Renal pelvis (tissue), 4 donors: ENCODE measurements around the gene PRDM16. TPM values are rescaled to one million over a fixed set of nuclear protein-coding genes. Genes with fewer than 3 reads are reported as not detected.

ENCODE experiments used
- DNase-seq: peaks from one replicate; pipeline ENCODE4 v3.0.0-alpha.2; 2013
- polyA plus RNA-seq, 3 donors: library from polyadenylated mRNA; unstranded; fragments of 120-200 nt; gene quantifications; one replicate each; pipeline ENCODE4 v1.2.1, GENCODE V29; 2013; ENCODE audit not compliant: insufficient read length in 3 of 3

The PRDM16 gene
- polyA plus RNA-seq, 3 donors, result 7.2 to 9.6 (median 9.3) TPM

GRCh38 chr1:3101124-3101939 is 32.3 kb downstream of the PRDM16 start:
- DNase-seq, result no peak

- DNase-seq, result no peak
Measured at GRCh38 chr1:3102641-3103040, 33.6 kb downstream of the PRDM16 start.

DNA sequence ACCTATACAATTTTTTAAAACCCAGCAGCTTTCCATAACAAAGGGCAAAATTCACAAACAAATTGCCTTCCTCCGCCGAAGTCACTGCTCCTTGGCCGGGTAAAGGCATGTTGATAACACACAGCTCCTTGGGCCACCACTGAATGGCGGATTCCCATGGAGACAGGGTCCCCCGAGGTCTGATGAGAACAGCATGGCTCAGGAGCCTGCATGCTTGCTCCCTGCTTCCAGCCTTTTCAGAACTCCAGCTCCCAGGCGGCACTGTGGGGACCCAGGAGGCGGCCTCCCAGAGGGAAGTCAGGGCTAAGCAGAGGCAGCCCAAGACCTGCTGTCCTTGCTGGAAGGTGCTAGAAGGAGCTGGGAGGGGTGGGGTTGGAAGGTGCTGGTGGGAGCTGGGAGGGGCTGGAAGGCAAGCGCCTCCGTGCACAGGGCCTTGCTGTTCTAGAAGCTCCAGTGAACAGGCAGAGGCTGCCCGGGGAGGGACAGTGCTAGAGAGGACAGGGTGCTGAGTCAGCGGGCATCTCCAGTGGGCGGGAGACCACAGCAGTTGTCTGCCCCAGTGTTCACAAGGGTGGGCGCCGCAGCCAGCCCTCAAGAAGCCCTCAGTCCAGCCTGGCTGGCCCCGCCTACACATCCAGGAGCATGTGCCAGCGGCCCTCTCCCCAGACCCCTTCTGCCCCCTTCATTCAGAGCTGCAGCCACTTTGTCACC is 35.1 kb downstream of the PRDM16 start:
- no peak for DNase-seq

DNA sequence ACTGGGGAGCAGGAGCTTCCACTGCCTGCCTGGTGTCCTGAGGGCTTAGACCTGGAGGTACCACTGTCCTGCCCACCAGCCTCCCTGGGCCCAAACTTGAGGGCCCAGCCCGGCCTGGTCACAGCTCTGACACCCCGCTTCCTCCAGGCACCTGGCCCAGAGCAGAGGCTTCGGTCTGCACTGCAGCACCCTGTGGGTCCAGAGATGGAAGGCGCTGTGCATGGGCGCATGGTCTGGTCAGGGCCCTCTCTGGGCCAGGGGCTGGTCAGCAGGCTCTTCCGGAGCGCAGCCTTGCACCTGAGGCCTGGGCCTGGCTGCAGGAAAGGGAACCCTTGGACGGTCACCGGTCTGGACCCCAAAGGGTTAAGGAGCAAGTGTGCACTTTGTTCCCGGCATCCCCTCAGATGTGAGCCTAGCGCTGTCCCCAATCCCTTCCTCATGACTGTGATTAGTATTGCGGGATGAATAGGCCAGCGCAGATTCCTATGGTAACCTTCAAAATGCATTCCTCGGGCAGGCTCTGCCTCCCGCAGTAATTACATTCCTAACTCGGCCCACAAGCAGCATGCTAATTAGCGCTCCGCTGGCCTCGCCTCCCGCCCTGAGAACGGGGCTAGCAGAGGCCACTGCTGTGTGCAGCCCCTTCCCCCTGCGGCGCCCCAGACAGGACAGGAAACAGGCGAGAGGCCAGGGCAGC is 36.3 kb downstream of the PRDM16 start:
- peak; percentile 64 for DNase-seq

GRCh38 chr1:3106216-3106615 is 37.2 kb downstream of the PRDM16 start:
- no peak for DNase-seq

- DNase-seq, result no peak
Measured at GRCh38 chr1:3107201-3107600, 38.2 kb downstream of the PRDM16 start.

GRCh38 chr1:3109355-3109754 is 40.4 kb downstream of the PRDM16 start:
- DNase-seq, result no peak

GRCh38 chr1:3111348-3112021 is 42.5 kb downstream of the PRDM16 start:
- peak; percentile 74 for DNase-seq

GRCh38 chr1:3112526-3112925 is 43.5 kb downstream of the PRDM16 start:
- DNase-seq, result no peak

- DNase-seq, result no peak
Measured at GRCh38 chr1:3113047-3113740, 44.2 kb downstream of the PRDM16 start.

- no peak for DNase-seq
Measured at GRCh38 chr1:3113741-3114056, 44.7 kb downstream of the PRDM16 start.

DNA sequence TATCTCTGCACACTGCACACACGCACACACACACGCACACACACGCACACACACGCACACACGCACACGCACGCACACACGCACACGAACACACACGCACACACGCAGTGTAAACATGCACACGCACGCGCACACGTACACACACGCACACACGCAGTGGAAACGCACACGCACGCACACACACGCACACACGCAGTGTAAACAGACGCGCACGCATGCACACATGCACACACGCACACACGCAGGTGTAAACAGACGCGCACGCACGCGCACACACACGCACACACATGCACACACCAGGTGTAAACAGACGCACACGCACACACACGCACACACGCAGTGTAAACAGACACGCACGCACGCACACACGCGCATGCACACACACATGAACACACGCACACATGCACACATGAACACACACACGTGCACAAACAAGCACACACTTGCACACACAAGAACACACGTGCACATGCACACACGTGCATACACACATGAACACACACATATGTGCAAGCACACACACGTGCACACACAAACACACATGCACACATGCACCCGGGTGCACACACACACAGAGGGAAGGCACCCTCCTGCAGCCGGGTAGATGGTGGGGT is 45.2 kb downstream of the PRDM16 start:
- no peak for DNase-seq

GRCh38 chr1:3114846-3115245 is 45.8 kb downstream of the PRDM16 start:
- no peak for DNase-seq

DNA sequence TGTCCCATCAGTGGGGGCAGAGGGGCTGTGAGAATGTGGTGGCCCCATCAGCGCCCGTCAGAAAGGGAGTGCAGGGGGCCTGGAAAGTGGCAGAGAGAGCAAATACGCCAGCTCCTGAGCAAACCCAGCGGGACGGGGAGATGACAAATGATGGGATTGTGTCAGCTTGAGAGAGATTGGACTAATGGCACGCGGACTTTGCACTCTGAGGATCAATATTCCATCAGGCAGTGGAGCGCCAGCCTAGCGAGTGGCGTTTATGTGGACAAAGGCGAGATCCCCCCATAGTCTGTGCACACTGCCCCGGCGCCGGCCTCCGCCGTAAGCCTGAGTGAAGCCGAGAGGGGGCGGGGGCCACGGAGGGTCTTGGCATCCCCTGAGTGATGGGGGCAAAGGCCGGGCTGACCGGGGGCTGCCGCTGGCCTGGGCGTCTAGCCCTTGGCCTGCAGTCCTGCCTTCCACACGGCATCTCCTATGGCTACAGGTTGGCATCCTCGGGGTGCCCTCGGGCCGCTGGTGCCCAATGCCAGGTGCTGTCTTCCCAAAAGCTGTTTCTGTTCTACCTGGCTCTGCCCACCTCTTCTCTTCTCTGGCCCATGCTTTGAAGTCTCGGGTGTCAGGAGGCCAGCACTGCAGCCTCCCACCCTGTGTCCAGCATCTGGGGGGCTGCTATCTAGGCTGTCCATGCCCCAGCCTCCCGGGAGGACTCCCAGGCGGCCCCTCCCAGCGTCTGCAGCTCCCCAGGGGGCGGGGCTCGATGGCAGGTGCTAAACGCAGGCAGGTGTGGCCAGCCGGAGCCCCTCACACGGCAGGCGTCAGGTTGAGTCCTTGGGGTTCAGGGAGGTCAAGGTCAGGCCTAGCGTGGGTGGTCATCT is 46.5 kb downstream of the PRDM16 start:
- no peak for DNase-seq

GRCh38 chr1:3116150-3116510 is 47.1 kb downstream of the PRDM16 start:
- DNase-seq, result no peak

DNA sequence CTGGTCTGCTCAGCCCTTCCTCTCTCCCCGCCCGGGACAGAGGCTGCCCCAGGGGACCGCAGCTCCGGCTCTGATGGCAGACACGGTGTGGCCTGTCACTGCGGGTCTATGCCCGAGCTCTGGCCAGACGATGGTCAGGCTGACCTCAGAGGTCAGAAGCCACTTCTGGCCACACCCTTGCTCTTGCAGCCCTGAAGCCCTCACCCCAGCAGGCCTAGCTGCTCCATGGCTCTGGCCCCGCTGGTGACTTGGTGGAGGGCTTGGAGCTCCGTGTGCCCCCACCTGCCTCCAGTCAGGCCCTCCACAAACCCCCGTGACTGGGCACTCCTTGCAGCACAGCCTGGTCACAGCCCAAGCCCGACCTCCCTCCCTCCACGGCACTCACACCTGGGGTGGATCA is 47.6 kb downstream of the PRDM16 start:
- DNase-seq, result no peak

GRCh38 chr1:3117879-3118278 is 48.9 kb downstream of the PRDM16 start:
- no peak for DNase-seq

GRCh38 chr1:3119061-3119460 is 50.1 kb downstream of the PRDM16 start:
- DNase-seq, result no peak

DNA sequence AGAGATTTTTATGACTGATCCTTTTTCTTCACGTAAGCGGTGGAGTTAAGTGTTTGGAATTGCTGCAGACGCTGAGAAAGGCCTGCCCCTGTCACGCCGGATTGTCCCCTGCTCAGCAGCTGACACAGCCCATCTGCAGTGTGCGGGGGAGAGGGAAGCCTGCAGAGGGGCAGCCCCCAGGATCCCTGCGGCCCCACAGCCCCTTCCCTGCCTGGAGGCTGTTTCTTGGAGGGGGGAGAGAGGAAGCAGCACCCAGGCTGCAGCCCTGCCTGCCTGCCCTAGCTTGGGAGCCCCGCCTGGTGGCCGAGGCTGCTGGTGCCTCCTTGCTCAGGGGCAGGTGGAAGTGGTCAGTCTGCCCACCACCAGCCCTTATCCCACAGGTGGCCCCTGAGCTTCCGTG is 50.7 kb downstream of the PRDM16 start:
- DNase-seq, result peak; percentile 57

DNA sequence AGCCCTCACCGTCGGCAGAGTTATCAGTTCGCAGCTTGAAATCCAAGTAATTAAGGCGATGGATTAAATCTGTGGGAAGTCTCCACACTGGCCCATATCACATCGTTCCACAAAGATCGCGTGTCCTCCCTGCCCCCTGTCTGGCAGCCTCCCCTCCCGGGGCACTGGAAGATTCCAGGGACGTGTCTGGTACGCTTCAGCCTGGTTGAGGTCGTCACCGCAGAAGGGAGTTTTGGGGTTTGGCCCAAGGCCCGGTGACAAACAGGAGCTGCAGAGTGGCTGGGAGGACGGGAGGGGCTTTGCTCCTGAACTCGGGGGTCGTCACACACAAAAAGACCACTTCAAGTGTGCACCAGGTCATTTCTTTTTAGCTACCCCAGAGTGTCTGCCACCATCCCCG is 51.1 kb downstream of the PRDM16 start:
- no peak for DNase-seq
